ENCODE data around the gene OR4D11. TPM values are rescaled to one million over a fixed set of nuclear protein-coding genes. Genes with fewer than 3 reads are reported as not detected.

OR4D11 gene
- total RNA-seq, 1 experiment from 2014 or later = not detected

DNA sequence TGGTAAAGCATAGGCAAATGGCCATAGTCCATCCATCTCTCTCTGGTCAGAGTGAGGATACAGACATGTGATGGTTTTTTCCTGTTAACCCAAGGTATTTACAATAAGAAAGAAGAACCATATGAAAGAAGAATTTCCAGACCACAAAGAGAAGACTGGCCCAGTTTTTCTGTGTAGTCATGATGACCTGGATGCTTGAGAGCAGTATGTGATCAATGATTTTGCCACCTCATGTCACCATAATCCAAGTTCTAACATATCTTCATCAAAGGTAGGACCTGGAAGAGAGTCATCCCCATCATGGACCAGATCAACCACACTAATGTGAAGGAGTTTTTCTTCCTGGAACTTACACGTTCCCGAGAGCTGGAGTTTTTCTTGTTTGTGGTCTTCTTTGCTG is 46.7 kb upstream of the OR4D11 start, which contains the start of gene OR4D6:
OR4D6 (plus strand) TSS at position 301 of the 400 bp plus-strand sequence; CDS start at position 301, 0 bp downstream.
- H3K4me3 ChIP-seq (replicated peaks in 1 of 2; ENCODE audit: low read depth in 1 of 2, low read length in 2 of 2) = no peak within 1 kb of the TSS
- H4K20me1 ChIP-seq (ENCODE audit: insufficient read depth) = no peaks in the 10 kb centered on the region
- ChIA-PET CTCF (no interaction called here), RAD21 (ENCODE audit: low non-redundant PET in 1 of 2, low total read pairs in 2 of 2, uncharacterized antibody in 2 of 2, unreplicated experiment in 2 of 2) (no interaction called here), POLR2A (no interaction called here)
- H2AFZ ChIP-seq (ENCODE audit: low read depth, low read length, poor library complexity, severe bottlenecking) = no peak within 1 kb of the TSS
- H3K79me2 ChIP-seq (ENCODE audit: insufficient read depth, low read length) = no peaks in the 10 kb centered on the region
- no peaks in the 10 kb centered on the region for H3K9me2 ChIP-seq (ENCODE audit: insufficient read depth)
- no peak within 1 kb of the TSS for H3K4me2 ChIP-seq (ENCODE audit: low read length)
- no peaks in the 10 kb centered on the region for H3K27me3 ChIP-seq (ENCODE audit: insufficient read depth, low read length)
- no peaks in the 10 kb centered on the region for H3K36me3 ChIP-seq (ENCODE audit: control insufficient read depth in 1 of 2, insufficient read depth in 2 of 2, low read length in 2 of 2)
- H3K4me1 ChIP-seq (ENCODE audit: control insufficient read depth in 1 of 2, insufficient read depth in 2 of 2, low read length in 2 of 2) = no peaks in the 10 kb centered on the region
- DNase-seq (ENCODE audit: low read depth, low spot score) (no peak), ATAC-seq (no peak)
- H3K9me3 ChIP-seq (ENCODE audit: control insufficient read depth in 1 of 2, insufficient read depth in 1 of 2, low read depth in 1 of 2, low read length in 2 of 2) = no peaks in the 10 kb centered on the region
- no peak within 1 kb of the TSS for H3K9ac ChIP-seq (ENCODE audit: low read length)
- no peak for TF ChIP-seq MAX (IDR thresholded peaks at IDR 0.05)
- TF ChIP-seq, protein P1, sequence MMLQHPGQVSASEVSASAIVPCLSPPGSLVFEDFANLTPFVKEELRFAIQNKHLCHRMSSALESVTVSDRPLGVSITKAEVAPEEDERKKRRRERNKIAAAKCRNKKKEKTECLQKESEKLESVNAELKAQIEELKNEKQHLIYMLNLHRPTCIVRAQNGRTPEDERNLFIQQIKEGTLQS (IDR thresholded peaks at IDR 0.05) = no peak
- no peak for TF ChIP-seq CTCF (IDR thresholded peaks at IDR 0.05 in 2 of 3, conservative IDR thresholded peaks at IDR 0.05 in 1 of 3; ENCODE audit: borderline replicate concordance in 1 of 3, insufficient read depth in 1 of 3, low read depth in 2 of 3, low read length in 2 of 3)
- TF ChIP-seq, protein P2, sequence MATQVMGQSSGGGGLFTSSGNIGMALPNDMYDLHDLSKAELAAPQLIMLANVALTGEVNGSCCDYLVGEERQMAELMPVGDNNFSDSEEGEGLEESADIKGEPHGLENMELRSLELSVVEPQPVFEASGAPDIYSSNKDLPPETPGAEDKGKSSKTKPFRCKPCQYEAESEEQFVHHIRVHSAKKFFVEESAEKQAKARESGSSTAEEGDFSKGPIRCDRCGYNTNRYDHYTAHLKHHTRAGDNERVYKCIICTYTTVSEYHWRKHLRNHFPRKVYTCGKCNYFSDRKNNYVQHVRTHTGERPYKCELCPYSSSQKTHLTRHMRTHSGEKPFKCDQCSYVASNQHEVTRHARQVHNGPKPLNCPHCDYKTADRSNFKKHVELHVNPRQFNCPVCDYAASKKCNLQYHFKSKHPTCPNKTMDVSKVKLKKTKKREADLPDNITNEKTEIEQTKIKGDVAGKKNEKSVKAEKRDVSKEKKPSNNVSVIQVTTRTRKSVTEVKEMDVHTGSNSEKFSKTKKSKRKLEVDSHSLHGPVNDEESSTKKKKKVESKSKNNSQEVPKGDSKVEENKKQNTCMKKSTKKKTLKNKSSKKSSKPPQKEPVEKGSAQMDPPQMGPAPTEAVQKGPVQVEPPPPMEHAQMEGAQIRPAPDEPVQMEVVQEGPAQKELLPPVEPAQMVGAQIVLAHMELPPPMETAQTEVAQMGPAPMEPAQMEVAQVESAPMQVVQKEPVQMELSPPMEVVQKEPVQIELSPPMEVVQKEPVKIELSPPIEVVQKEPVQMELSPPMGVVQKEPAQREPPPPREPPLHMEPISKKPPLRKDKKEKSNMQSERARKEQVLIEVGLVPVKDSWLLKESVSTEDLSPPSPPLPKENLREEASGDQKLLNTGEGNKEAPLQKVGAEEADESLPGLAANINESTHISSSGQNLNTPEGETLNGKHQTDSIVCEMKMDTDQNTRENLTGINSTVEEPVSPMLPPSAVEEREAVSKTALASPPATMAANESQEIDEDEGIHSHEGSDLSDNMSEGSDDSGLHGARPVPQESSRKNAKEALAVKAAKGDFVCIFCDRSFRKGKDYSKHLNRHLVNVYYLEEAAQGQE (IDR thresholded peaks at IDR 0.05; ENCODE audit: low read depth) = no peak
- no peak for TF ChIP-seq SRF (IDR thresholded peaks at IDR 0.05; ENCODE audit: low read depth)
- no peak for TF ChIP-seq ELF1 (IDR thresholded peaks at IDR 0.05; ENCODE audit: borderline replicate concordance, low read depth)
- TF ChIP-seq, protein P3, sequence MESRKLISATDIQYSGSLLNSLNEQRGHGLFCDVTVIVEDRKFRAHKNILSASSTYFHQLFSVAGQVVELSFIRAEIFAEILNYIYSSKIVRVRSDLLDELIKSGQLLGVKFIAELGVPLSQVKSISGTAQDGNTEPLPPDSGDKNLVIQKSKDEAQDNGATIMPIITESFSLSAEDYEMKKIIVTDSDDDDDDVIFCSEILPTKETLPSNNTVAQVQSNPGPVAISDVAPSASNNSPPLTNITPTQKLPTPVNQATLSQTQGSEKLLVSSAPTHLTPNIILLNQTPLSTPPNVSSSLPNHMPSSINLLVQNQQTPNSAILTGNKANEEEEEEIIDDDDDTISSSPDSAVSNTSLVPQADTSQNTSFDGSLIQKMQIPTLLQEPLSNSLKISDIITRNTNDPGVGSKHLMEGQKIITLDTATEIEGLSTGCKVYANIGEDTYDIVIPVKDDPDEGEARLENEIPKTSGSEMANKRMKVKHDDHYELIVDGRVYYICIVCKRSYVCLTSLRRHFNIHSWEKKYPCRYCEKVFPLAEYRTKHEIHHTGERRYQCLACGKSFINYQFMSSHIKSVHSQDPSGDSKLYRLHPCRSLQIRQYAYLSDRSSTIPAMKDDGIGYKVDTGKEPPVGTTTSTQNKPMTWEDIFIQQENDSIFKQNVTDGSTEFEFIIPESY (IDR thresholded peaks at IDR 0.05; ENCODE audit: extremely low read depth, insufficient replicate concordance, low read length) = no peak
- no peak for TF ChIP-seq POLR2A (IDR thresholded peaks at IDR 0.05; ENCODE audit: borderline replicate concordance, extremely low read depth, insufficient read depth, insufficient read length)
- no peak for TF ChIP-seq RAD21 (IDR thresholded peaks at IDR 0.05; ENCODE audit: low read depth)
- TF ChIP-seq SP1 (IDR thresholded peaks at IDR 0.05; ENCODE audit: low read depth) = no peak
- no peak for TF ChIP-seq TCF7L2 (IDR thresholded peaks at IDR 0.05; ENCODE audit: borderline replicate concordance, extremely low read depth, insufficient read depth, insufficient read length)
- TF ChIP-seq YY1 (IDR thresholded peaks at IDR 0.05; ENCODE audit: extremely low read depth, insufficient replicate concordance, low read depth, low read length) = no peak
- no peak for TF ChIP-seq ZFX (IDR thresholded peaks at IDR 0.05)
- no peak for TF ChIP-seq EZH2phosphoT487 (IDR thresholded peaks at IDR 0.05; ENCODE audit: borderline replicate concordance)
- no peak for TF ChIP-seq CBX3 (IDR thresholded peaks at IDR 0.05; ENCODE audit: low read depth)
- no peak for TF ChIP-seq EZH2 (IDR thresholded peaks at IDR 0.05)
- TF ChIP-seq ZNF274 (IDR thresholded peaks at IDR 0.05; ENCODE audit: low read depth, low read length) = no peak
- intact Hi-C loops (cut with micrococcal nuclease) = no loop called here
- no TSS peak for BruUV-seq (replicated peaks)
- no peak within 1 kb of the TSS for H3K27ac ChIP-seq (ENCODE audit: low read depth, low read length)
